Neural cell (in vitro differentiated cells): ENCODE results near the gene SEPTIN5. TPM values are rescaled to one million over a fixed set of nuclear protein-coding genes. Genes with fewer than 3 reads are reported as not detected.

Experiments used
- H2AFZ ChIP-seq: fragments of 200-600, 300-800 bp; sonication (generic), shearing (Covaris generic); 2 replicates; pipeline ENCODE4 v1.6.0; 2014; ENCODE audit warnings: low read depth, mild to moderate bottlenecking, antibody characterized with exemption, low read length, moderate library complexity
- H3F3A ChIP-seq: fragments of 200-600 bp; shearing (Covaris generic); 2 replicates; pipeline ENCODE4 v1.6.1; 2016; ENCODE audit warnings: mild to moderate bottlenecking, moderate library complexity, mixed read lengths, antibody characterized with exemption, low read length; ENCODE audit not compliant: insufficient read depth, poor library complexity, severe bottlenecking
- H3K27ac ChIP-seq: fragments of 200-600, 300-800 bp; sonication (generic), shearing (Covaris generic); 2 replicates; pipeline ENCODE4 v1.5.1; 2014; ENCODE audit warnings: mild to moderate bottlenecking, low read length, moderate library complexity
- H3K27me3 ChIP-seq: fragments of 300-800, 200-600 bp; sonication (generic), shearing (Covaris generic); 2 replicates; pipeline ENCODE4 v1.6.0; 2014; ENCODE audit warnings: mild to moderate bottlenecking, low read depth, low read length, moderate library complexity; ENCODE audit not compliant: insufficient read depth
- H3K36me3 ChIP-seq: fragments of 300-800, 200-600 bp; sonication (generic), shearing (Covaris generic); 2 replicates; pipeline ENCODE4 v1.5.1; 2014; ENCODE audit warnings: mild to moderate bottlenecking, antibody characterized with exemption, low read length, moderate library complexity; ENCODE audit not compliant: insufficient read depth
- H3K4me2 ChIP-seq: fragments of 300-800, 200-600 bp; sonication (generic), shearing (Covaris generic); 2 replicates; pipeline ENCODE4 v1.6.0; 2014; ENCODE audit warnings: mild to moderate bottlenecking, low read length
- H3K4me3 ChIP-seq: fragments of 300-800, 200-600 bp; sonication (generic), shearing (Covaris generic); 2 replicates; pipeline ENCODE4 v1.5.1; 2014; ENCODE audit warnings: mild to moderate bottlenecking, low read length, moderate library complexity
- H3K79me2 ChIP-seq: fragments of 200-600 bp; shearing (Covaris generic); replicated peaks from 2 replicates; pipeline ENCODE4 v1.6.0; 2014; ENCODE audit warnings: mild to moderate bottlenecking, low read length, moderate library complexity; ENCODE audit not compliant: insufficient read depth
- H3K9ac ChIP-seq: fragments of 300-800, 200-600 bp; sonication (generic), shearing (Covaris generic); 2 replicates; pipeline ENCODE4 v1.6.1; 2016; ENCODE audit warnings: mild to moderate bottlenecking, low read length, mixed read lengths
- H3K9me2 ChIP-seq: fragments of 200-600 bp; shearing (Covaris generic); 2 replicates; pipeline ENCODE4 v1.6.1; 2016; ENCODE audit warnings: mild to moderate bottlenecking, low read length, mixed read lengths; ENCODE audit not compliant: insufficient read depth
- H3K9me3 ChIP-seq: fragments of 200-600, 300-800 bp; sonication (generic), shearing (Covaris generic); 2 replicates; pipeline ENCODE4 v1.6.1; 2016; ENCODE audit warnings: mild to moderate bottlenecking, mixed run types, low read length, moderate library complexity, mixed read lengths
- H4K20me1 ChIP-seq: fragments of 200-600 bp; shearing (Covaris generic); 2 replicates; pipeline ENCODE4 v1.6.1; 2016; ENCODE audit warnings: mild to moderate bottlenecking, mixed run types; ENCODE audit not compliant: insufficient read depth
- CTCF ChIP-seq: fragments of 450-650 bp; IDR thresholded peaks from 2 replicates; pipeline ENCODE4 v1.5.1; 2014; ENCODE audit warnings: antibody characterized with exemption, mild to moderate bottlenecking, moderate library complexity; ENCODE audit not compliant: poor library complexity, severe bottlenecking
- EZH2 ChIP-seq: fragments of 200-600, 300-800 bp; shearing (Covaris generic), sonication (generic); IDR thresholded peaks from 2 replicates; pipeline ENCODE4 v1.6.1; 2014; ENCODE audit warnings: antibody characterized with exemption, low read length, borderline replicate concordance, mild to moderate bottlenecking; ENCODE audit not compliant: insufficient read depth, poor library complexity, severe bottlenecking
- POLR2AphosphoS5 ChIP-seq: IDR thresholded peaks from 2 replicates; pipeline ENCODE4 v1.6.1; 2012
- RAD21 ChIP-seq: fragments of 450-650 bp; conservative IDR thresholded peaks from 2 replicates; pipeline ENCODE4 v1.6.1; 2014; ENCODE audit warnings: antibody characterized with exemption, mild to moderate bottlenecking, moderate library complexity
- SMC3 ChIP-seq: fragments of 450-650 bp; conservative IDR thresholded peaks from 2 replicates; pipeline ENCODE4 v1.6.1; 2014; ENCODE audit warnings: antibody characterized with exemption, mild to moderate bottlenecking, moderate library complexity; ENCODE audit not compliant: poor library complexity
- polyA plus RNA-seq: library from polyadenylated mRNA; depleted of rRNA; stranded (reverse); fragments of >200 nt; gene quantifications from 2 replicates; pipeline ENCODE4 v1.2.3, GENCODE V29; 2014
- TF ChIP-seq, protein P1 (sequence below): IDR thresholded peaks from 2 replicates; pipeline ENCODE4 v1.6.1; 2012; ENCODE audit warnings: borderline replicate concordance

SEPTIN5 gene
- polyA plus RNA-seq, 1 donor from 2014 or later = 166 TPM

DNA sequence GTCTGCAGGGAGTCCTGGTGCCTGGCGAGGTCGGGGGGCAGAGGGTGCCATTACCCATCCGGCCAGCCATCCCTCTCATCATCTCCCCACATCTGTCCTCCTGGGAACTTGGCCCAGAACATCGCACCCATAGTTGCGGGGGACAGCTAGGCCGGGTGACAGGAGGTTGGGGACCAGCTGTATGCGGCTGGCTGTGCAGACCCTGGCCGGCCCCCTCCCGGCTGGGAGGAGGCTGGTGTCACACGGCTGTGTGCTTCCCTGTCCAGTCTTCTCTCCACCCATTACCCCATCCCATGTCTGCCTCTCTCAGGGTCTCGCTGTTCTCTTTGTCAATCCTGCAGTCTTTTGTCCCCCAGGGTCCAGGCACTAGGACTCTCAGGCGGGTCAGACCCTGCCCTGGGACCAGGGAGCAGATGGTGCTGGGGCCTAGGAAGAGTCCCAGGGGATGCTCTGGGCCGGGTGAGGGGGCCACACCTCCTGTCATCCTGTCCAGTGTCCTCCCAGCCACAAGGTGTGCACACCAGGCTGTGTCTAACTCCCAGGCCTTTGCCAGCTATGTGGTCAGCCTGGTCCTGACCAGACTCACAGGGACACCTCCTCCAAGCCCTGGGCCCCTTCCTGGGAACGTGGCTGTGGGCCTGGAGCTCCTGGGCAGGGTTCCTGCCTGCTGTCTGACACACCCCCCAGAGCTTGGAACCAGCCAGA, 39.8 kb downstream of the SEPTIN5 start:
- H2AFZ ChIP-seq = no peak overlapping the region
- H3K9me2 ChIP-seq = no peaks in the 10 kb centered on the region
- H3K27me3 ChIP-seq = peaks cover 76% of the 10 kb centered on the region
- no peak overlapping the region for H3K4me2 ChIP-seq
- H3K9me3 ChIP-seq = no peaks in the 10 kb centered on the region
- TF ChIP-seq CTCF = no peak
- TF ChIP-seq SMC3 = no peak
- TF ChIP-seq RAD21 = no peak
- no peak for TF ChIP-seq EZH2
- TF ChIP-seq POLR2AphosphoS5 = no peak
- TF ChIP-seq, protein P1, sequence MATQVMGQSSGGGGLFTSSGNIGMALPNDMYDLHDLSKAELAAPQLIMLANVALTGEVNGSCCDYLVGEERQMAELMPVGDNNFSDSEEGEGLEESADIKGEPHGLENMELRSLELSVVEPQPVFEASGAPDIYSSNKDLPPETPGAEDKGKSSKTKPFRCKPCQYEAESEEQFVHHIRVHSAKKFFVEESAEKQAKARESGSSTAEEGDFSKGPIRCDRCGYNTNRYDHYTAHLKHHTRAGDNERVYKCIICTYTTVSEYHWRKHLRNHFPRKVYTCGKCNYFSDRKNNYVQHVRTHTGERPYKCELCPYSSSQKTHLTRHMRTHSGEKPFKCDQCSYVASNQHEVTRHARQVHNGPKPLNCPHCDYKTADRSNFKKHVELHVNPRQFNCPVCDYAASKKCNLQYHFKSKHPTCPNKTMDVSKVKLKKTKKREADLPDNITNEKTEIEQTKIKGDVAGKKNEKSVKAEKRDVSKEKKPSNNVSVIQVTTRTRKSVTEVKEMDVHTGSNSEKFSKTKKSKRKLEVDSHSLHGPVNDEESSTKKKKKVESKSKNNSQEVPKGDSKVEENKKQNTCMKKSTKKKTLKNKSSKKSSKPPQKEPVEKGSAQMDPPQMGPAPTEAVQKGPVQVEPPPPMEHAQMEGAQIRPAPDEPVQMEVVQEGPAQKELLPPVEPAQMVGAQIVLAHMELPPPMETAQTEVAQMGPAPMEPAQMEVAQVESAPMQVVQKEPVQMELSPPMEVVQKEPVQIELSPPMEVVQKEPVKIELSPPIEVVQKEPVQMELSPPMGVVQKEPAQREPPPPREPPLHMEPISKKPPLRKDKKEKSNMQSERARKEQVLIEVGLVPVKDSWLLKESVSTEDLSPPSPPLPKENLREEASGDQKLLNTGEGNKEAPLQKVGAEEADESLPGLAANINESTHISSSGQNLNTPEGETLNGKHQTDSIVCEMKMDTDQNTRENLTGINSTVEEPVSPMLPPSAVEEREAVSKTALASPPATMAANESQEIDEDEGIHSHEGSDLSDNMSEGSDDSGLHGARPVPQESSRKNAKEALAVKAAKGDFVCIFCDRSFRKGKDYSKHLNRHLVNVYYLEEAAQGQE = no peak
- no peaks in the 10 kb centered on the region for H3K36me3 ChIP-seq
- no peak overlapping the region for H3K27ac ChIP-seq
- no peaks in the 10 kb centered on the region for H3K79me2 ChIP-seq
- H3K9ac ChIP-seq = no peak overlapping the region
- H3F3A ChIP-seq = no peaks in the 10 kb centered on the region
- no peak overlapping the region for H3K4me3 ChIP-seq
- H4K20me1 ChIP-seq = no peaks in the 10 kb centered on the region

GRCh38 chr22:19754701-19755144, 40.4 kb downstream of the SEPTIN5 start:
- no peaks in the 10 kb centered on the region for H3K79me2 ChIP-seq
- H3K36me3 ChIP-seq = no peaks in the 10 kb centered on the region
- no peak for TF ChIP-seq CTCF
- H3K27me3 ChIP-seq = peaks cover 82% of the 10 kb centered on the region
- H4K20me1 ChIP-seq = no peaks in the 10 kb centered on the region
- H3F3A ChIP-seq = no peaks in the 10 kb centered on the region
- H3K27ac ChIP-seq = no peak overlapping the region
- no peak overlapping the region for H3K4me3 ChIP-seq
- H2AFZ ChIP-seq = no peak overlapping the region
- no peaks in the 10 kb centered on the region for H3K9me2 ChIP-seq
- no peaks in the 10 kb centered on the region for H3K9me3 ChIP-seq
- H3K9ac ChIP-seq = no peak overlapping the region
- no peak overlapping the region for H3K4me2 ChIP-seq
